Heart right ventricle (tissue), 16 donors: ENCODE measurements around the gene CCSER1. TPM values are rescaled to one million over a fixed set of nuclear protein-coding genes. Genes with fewer than 3 reads are reported as not detected.

Experiments used
- ATAC-seq, 8 donors: fragments of 200-7000 bp; cut with Tn5 transposase; one replicate each; pipeline ENCODE4 v1.9.1; 2020; ENCODE audit warnings: mild to moderate bottlenecking in 8 of 8, moderate library complexity in 8 of 8, moderate number of reproducible peaks in 1 of 8
- DNase-seq, 2 donors: peaks; one replicate each; pipeline ENCODE4 v3.0.0-alpha.2; 2020
- H3K27ac ChIP-seq, 10 donors: fragments of 200-600 bp; sonication (generic) in 2 of 10; one replicate each; pipeline versions ENCODE4 v1.5.0 to v1.8.0; 2020 to 2022; ENCODE audit warnings: mild to moderate bottlenecking in 3 of 10
- H3K27me3 ChIP-seq, 7 donors: fragments of 200-600 bp; one replicate each; pipeline ENCODE4 v1.8.0; 2021 to 2022; ENCODE audit warnings: mild to moderate bottlenecking in 2 of 7
- H3K36me3 ChIP-seq, 9 donors: fragments of 200-600 bp; sonication (generic) in 1 of 9; one replicate each; pipeline versions ENCODE4 v1.5.0 to v1.8.0; 2020 to 2022; ENCODE audit warnings: mild to moderate bottlenecking in 2 of 9
- H3K4me1 ChIP-seq, 9 donors: fragments of 200-600 bp; sonication (generic) in 1 of 9; one replicate each; pipeline versions ENCODE4 v1.5.0 to v1.8.0; 2020 to 2022; ENCODE audit warnings: mild to moderate bottlenecking in 4 of 9
- H3K4me3 ChIP-seq, 10 donors: fragments of 200-600 bp; sonication (generic) in 2 of 10; one replicate each; pipeline versions ENCODE4 v1.5.0 to v1.8.0; 2020 to 2022; ENCODE audit warnings: mild to moderate bottlenecking in 7 of 10, moderate library complexity in 2 of 10
- H3K9me3 ChIP-seq, 11 donors: fragments of 200-600 bp in 10 of 11; sonication (generic) in 2 of 11; one replicate each; pipeline versions ENCODE4 v1.5.0 to v1.8.0; 2013 to 2022; ENCODE audit warnings: mild to moderate bottlenecking in 2 of 11, control low read depth in 1 of 11, moderate library complexity in 1 of 11
- CTCF ChIP-seq, 9 donors: fragments of 200-600 bp; sonication (generic) in 2 of 9; IDR thresholded peaks; one replicate each; pipeline versions ENCODE4 v1.5.0 to v1.8.0; 2021 to 2022; ENCODE audit warnings: antibody characterized with exemption in 9 of 9, mild to moderate bottlenecking in 5 of 9, moderate library complexity in 1 of 9
- WGBS, 2 donors: extraction: QIAGEN DNeasy Blood & Tissue Kit; methylation state at CpG; one replicate each; pipeline ENCODE4 v1.1.7; 2013; ENCODE audit warnings: inconsistent platforms in 1 of 2; 5-methylcytosine and 5-hydroxymethylcytosine counted together
- intact Hi-C, 10 donors: fragments of 100-400 bp; cut with DNase I; formaldehyde crosslinking; loops; one replicate each; pipeline versions ENCODE4 v1.11.1 to v1.14.2; 2022
- polyA plus RNA-seq, 2 donors: library from polyadenylated mRNA; stranded (reverse); fragments of 200-250 nt; gene quantifications; one replicate each; pipeline ENCODE4 v1.2.3, GENCODE V29; 2013
- total RNA-seq, 10 donors: library from RNA; stranded (reverse); fragmentation: NEBNext Ultra II Directional in 3 of 10; extraction: Animal tissue kit (Norgen Biotek cat#: 25700) in 3 of 10; gene quantifications; one replicate each; pipeline versions ENCODE4 v1.2.1 to v1.2.4, GENCODE V29; 2021 to 2023
- donor health status: Arrhythmogenic right ventricular cardiomyopathy.
- donor health status: ischemic (EF 13 %, LVEDD 7.1; RV severe dilation, severe dysfunction).
- donor health status: healthy with polysubstance abuse.
- donor health status: DM: no; HTN: yes; CAD: no.
- donor health status: DM: no; HTN: no; CAD: no.
- donor health status: ischemic (EF 25% LVEDD 6.9; RV normal size, moderate dysfunction).
- donor health status: ischemic (EF 25% LVEDD 5.7; RV mildly dilated, moderate dysfunction).
- donor health status: healthy.
- donor health status: DM: yes; HTN: yes; CAD: no.
- donor health status: Ischemic cardiomyopathy.
- donor health status: ischemic (EF 35%, LVEDD 5.7; RV mildly dilated, moderate dysfunction).
- donor health status: nonischemic (EF 11% LVEDD 7.7; RV severe dilation, severe dysfunction).
- donor health status: DM: yes; HTN: yes; CAD: no.
- donor health status: PGD.
- donor health status: ischemic (EF 29% LVEDD 5.4; RV normal size, mild dysfunction).
- donor health status: nonischemic (EF 23%, LVEDD 6.1; RV moderate dilation, normal function).

Gene CCSER1
- total and polyA plus RNA-seq, 12 donors, result 1.5 to 16.4 (median 12.0) TPM

GRCh38 chr4:90445380-90445779 lies 318.2 kb downstream of the CCSER1 start:
- TF ChIP-seq CTCF (IDR thresholded peaks at IDR 0.05), result no peak
- H3K36me3 ChIP-seq, result no peaks in the 10 kb centered on the region
- 62 to 67% methylated on average over 2 of the region's 2 CpGs for WGBS, 2 donors
- DNase-seq (no peak), ATAC-seq (no peak)
- peaks cover 0 to 5% (median 0%) of the 10 kb centered on the region in 11 donors for H3K9me3 ChIP-seq
- no peak overlapping the region for H3K27ac ChIP-seq
- H3K27me3 ChIP-seq, result no peaks in the 10 kb centered on the region
- H3K4me3 ChIP-seq, result no peak overlapping the region
- intact Hi-C loops, result no loop called here
- H3K4me1 ChIP-seq, result no peaks in the 10 kb centered on the region

- Histone ChIP-seq H3K4me3 (no peak overlapping the region), H3K9me3 (peaks cover 0 to 5% (median 0%) of the 10 kb centered on the region in 11 donors), H3K36me3 (no peaks in the 10 kb centered on the region), H3K27ac (no peak overlapping the region), H3K27me3 (no peaks in the 10 kb centered on the region), H3K4me1 (no peaks in the 10 kb centered on the region)
- no peak for DNase-seq
- TF ChIP-seq CTCF (IDR thresholded peaks at IDR 0.05), result no peak
- no peak for ATAC-seq
- WGBS, 2 donors, result 91% methylated on average over 2 of the region's 2 CpGs
- intact Hi-C loops, result no loop called here
Observed at GRCh38 chr4:90449626-90450025, 322.4 kb downstream of the CCSER1 start.

- Histone ChIP-seq H3K4me1 (no peaks in the 10 kb centered on the region), H3K4me3 (no peak overlapping the region), H3K9me3 (peaks cover 0 to 24% (median 0%) of the 10 kb centered on the region in 11 donors), H3K36me3 (no peaks in the 10 kb centered on the region), H3K27me3 (no peaks in the 10 kb centered on the region), H3K27ac (no peak overlapping the region)
- ATAC-seq (no peak), DNase-seq (no peak)
- no peak for TF ChIP-seq CTCF (IDR thresholded peaks at IDR 0.05)
- WGBS, 2 donors, result 89 to 94% methylated on average over 11 of the region's 11 CpGs
- intact Hi-C loops, result loop anchor here in 1 of 10 donors (1.0 kb wide), 1 partner anchor 21 kb away; no protein-coding TSS in a partner anchor
Observed at GRCh38 chr4:90456891-90457290, 329.7 kb downstream of the CCSER1 start.

GRCh38 chr4:90457817-90458216 lies 330.6 kb downstream of the CCSER1 start:
- TF ChIP-seq CTCF (IDR thresholded peaks at IDR 0.05), result no peak
- H3K27ac ChIP-seq, result no peak overlapping the region
- H3K4me3 ChIP-seq, result no peak overlapping the region
- no peak for ATAC-seq
- H3K9me3 ChIP-seq, result peaks cover 0 to 24% (median 0%) of the 10 kb centered on the region in 11 donors
- intact Hi-C loops, result loop anchor here in 1 of 10 donors (1.0 kb wide), 1 partner anchor 20 kb away; no protein-coding TSS in a partner anchor
- no peaks in the 10 kb centered on the region for H3K27me3 ChIP-seq
- DNase-seq, result no peak
- 80 to 88% methylated on average over 6 of the region's 6 CpGs for WGBS, 2 donors
- no peaks in the 10 kb centered on the region for H3K36me3 ChIP-seq
- H3K4me1 ChIP-seq, result no peaks in the 10 kb centered on the region
